ENCODE measurements around the gene ZNF648. TPM values are rescaled to one million over a fixed set of nuclear protein-coding genes. Genes with fewer than 3 reads are reported as not detected.

The ZNF648 gene
- total RNA-seq, 1 donor from 2014 or later, result not detected

DNA sequence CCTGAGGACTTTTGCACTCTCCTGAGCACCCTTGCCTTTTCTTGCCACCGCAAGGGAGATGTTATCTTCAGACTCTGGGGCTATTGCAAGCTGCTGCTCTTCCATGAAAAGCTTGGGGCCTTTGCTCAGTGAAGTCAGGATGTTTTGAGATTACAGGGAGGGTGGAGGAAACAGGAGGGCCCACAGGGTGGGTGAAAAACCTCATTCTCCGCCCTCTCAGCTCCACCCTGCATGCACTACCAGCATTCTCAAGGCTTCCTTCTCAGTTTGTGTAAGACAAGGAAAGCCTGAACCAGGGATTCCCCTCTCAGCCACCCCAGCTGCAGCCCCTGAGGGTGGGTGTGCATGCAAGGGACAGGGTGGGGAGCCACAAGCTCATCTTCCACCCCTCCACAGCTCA is 25.8 kb upstream of the ZNF648 start:
- peak; percentile 35 for DNase-seq (ENCODE audit: low spot score)
- Mint-ChIP-seq H3K9me3 (no peaks in the 10 kb centered on the region), H3K4me3 (ENCODE audit: low read depth) (no peak overlapping the region), H3K4me1 (ENCODE audit: low read depth) (peaks cover 44% of the 10 kb centered on the region), H3K27ac (peak overlapping the region; percentile 12), H3K36me3 (ENCODE audit: low read depth) (no peaks in the 10 kb centered on the region), H3K27me3 (ENCODE audit: low read depth) (peaks cover 3% of the 10 kb centered on the region)
- intact Hi-C loops (cut with micrococcal nuclease), result loop anchor here (5.0 to 10.0 kb wide), 4 partner anchors 510 to 700 kb away; partner anchors contain the start of gene NPL

- H3K27ac Mint-ChIP-seq, result peak overlapping the region; percentile 4
- DNase-seq (ENCODE audit: low spot score), result no peak
- H3K4me3 Mint-ChIP-seq (ENCODE audit: low read depth), result no peak overlapping the region
- H3K4me1 Mint-ChIP-seq (ENCODE audit: low read depth), result peaks cover 44% of the 10 kb centered on the region
- no peaks in the 10 kb centered on the region for H3K9me3 Mint-ChIP-seq
- no peaks in the 10 kb centered on the region for H3K27me3 Mint-ChIP-seq (ENCODE audit: low read depth)
- H3K36me3 Mint-ChIP-seq (ENCODE audit: low read depth), result no peaks in the 10 kb centered on the region
- intact Hi-C loops (cut with micrococcal nuclease), result loop anchor here (5.0 to 10.0 kb wide), 4 partner anchors 511 to 701 kb away; partner anchors contain the start of gene NPL
Observed at GRCh38 chr1:182086620-182087019, 25.1 kb upstream of the ZNF648 start.

GRCh38 chr1:182086136-182086535 is 24.6 kb upstream of the ZNF648 start:
- intact Hi-C loops (cut with micrococcal nuclease), result loop anchor here (5.0 to 10.0 kb wide), 4 partner anchors 511 to 701 kb away; partner anchors contain the start of gene NPL
- DNase-seq (ENCODE audit: low spot score), result no peak
- no peaks in the 10 kb centered on the region for H3K9me3 Mint-ChIP-seq
- no peaks in the 10 kb centered on the region for H3K27me3 Mint-ChIP-seq (ENCODE audit: low read depth)
- H3K36me3 Mint-ChIP-seq (ENCODE audit: low read depth), result no peaks in the 10 kb centered on the region
- H3K4me3 Mint-ChIP-seq (ENCODE audit: low read depth), result no peak overlapping the region
- no peak overlapping the region for H3K27ac Mint-ChIP-seq
- peaks cover 44% of the 10 kb centered on the region for H3K4me1 Mint-ChIP-seq (ENCODE audit: low read depth)

DNA sequence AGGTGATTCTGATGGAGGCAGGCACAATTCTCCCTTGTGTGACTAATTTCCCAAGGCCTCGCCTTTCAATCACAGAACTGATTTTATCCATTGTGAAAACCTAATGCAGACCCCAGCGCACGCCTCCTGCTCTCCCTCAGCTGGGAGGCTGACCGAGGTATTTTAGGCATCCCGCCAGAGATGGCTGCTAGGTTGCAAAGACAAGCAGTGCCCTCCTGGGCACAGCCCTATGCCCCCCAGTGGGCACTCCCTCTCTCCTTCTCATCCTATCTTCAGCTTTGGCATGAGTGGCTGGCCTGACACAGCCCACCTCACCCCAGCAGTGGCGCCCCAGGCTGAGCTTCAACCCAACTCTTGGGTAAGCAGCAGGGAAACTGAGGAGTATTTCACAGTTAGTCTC is 24.2 kb upstream of the ZNF648 start:
- Mint-ChIP-seq H3K4me3 (ENCODE audit: low read depth) (no peak overlapping the region), H3K36me3 (ENCODE audit: low read depth) (no peaks in the 10 kb centered on the region), H3K27ac (no peak overlapping the region), H3K27me3 (ENCODE audit: low read depth) (no peaks in the 10 kb centered on the region), H3K9me3 (no peaks in the 10 kb centered on the region), H3K4me1 (ENCODE audit: low read depth) (peaks cover 44% of the 10 kb centered on the region)
- intact Hi-C loops (cut with micrococcal nuclease), result loop anchor here (1.0 to 10.0 kb wide), 6 partner anchors 58 to 702 kb away; partner anchors contain the start of gene NPL
- DNase-seq (ENCODE audit: low spot score), result no peak

GRCh38 chr1:182084487-182085316 is 23.2 kb upstream of the ZNF648 start:
- Mint-ChIP-seq H3K4me1 (ENCODE audit: low read depth) (peaks cover 44% of the 10 kb centered on the region), H3K27me3 (ENCODE audit: low read depth) (no peaks in the 10 kb centered on the region), H3K4me3 (ENCODE audit: low read depth) (no peak overlapping the region), H3K9me3 (no peaks in the 10 kb centered on the region), H3K27ac (no peak overlapping the region), H3K36me3 (ENCODE audit: low read depth) (no peaks in the 10 kb centered on the region)
- intact Hi-C loops (cut with micrococcal nuclease), result loop anchor here (1.0 to 10.0 kb wide), 6 partner anchors 59 to 703 kb away; partner anchors contain the start of gene NPL
- peak; percentile 74 for DNase-seq (ENCODE audit: low spot score)

GRCh38 chr1:182083851-182084486 is 22.5 kb upstream of the ZNF648 start:
- no peaks in the 10 kb centered on the region for H3K36me3 Mint-ChIP-seq (ENCODE audit: low read depth)
- no peaks in the 10 kb centered on the region for H3K9me3 Mint-ChIP-seq
- no peak overlapping the region for H3K27ac Mint-ChIP-seq
- intact Hi-C loops (cut with micrococcal nuclease), result loop anchor here (10.0 kb wide), 1 partner anchor 609 kb away; no protein-coding TSS in a partner anchor
- peaks cover 37% of the 10 kb centered on the region for H3K4me1 Mint-ChIP-seq (ENCODE audit: low read depth)
- no peaks in the 10 kb centered on the region for H3K27me3 Mint-ChIP-seq (ENCODE audit: low read depth)
- no peak overlapping the region for H3K4me3 Mint-ChIP-seq (ENCODE audit: low read depth)
- DNase-seq (ENCODE audit: low spot score), result no peak

- no peaks in the 10 kb centered on the region for H3K27me3 Mint-ChIP-seq (ENCODE audit: low read depth)
- H3K27ac Mint-ChIP-seq, result no peak overlapping the region
- peaks cover 12% of the 10 kb centered on the region for H3K4me1 Mint-ChIP-seq (ENCODE audit: low read depth)
- DNase-seq (ENCODE audit: low spot score), result no peak
- H3K4me3 Mint-ChIP-seq (ENCODE audit: low read depth), result no peak overlapping the region
- no peaks in the 10 kb centered on the region for H3K9me3 Mint-ChIP-seq
- intact Hi-C loops (cut with micrococcal nuclease), result loop anchor here (10.0 kb wide), 1 partner anchor 606 kb away; no protein-coding TSS in a partner anchor
- H3K36me3 Mint-ChIP-seq (ENCODE audit: low read depth), result no peaks in the 10 kb centered on the region
Observed at GRCh38 chr1:182080955-182081582, 19.6 kb upstream of the ZNF648 start.

GRCh38 chr1:182080040-182080439 is 18.5 kb upstream of the ZNF648 start:
- DNase-seq (ENCODE audit: low spot score), result no peak
- no peaks in the 10 kb centered on the region for H3K27me3 Mint-ChIP-seq (ENCODE audit: low read depth)
- H3K27ac Mint-ChIP-seq, result no peak overlapping the region
- no peaks in the 10 kb centered on the region for H3K36me3 Mint-ChIP-seq (ENCODE audit: low read depth)
- intact Hi-C loops (cut with micrococcal nuclease), result loop anchor here (10.0 kb wide), 1 partner anchor 605 kb away; no protein-coding TSS in a partner anchor
- no peaks in the 10 kb centered on the region for H3K9me3 Mint-ChIP-seq
- peaks cover 7% of the 10 kb centered on the region for H3K4me1 Mint-ChIP-seq (ENCODE audit: low read depth)
- no peak overlapping the region for H3K4me3 Mint-ChIP-seq (ENCODE audit: low read depth)

DNA sequence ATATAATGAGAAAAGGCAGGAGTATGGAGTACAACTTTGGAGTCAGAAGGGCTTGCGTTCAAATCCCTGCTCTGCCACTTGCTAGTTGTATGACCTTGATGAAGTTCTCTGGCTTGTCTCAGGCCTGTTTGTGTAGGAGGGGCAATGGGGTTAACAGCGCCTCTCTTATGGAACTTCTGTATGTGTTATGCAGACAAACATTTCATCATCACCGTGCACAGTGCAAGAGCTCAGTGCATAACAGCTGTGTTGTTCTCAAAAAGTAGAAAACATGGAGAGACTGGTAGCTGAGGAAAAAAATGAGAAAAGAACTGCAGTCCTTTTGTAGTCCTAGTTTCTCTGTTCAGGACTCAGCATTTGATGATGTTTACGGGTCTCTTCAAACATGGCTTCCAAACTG is 10.4 kb upstream of the ZNF648 start:
- Mint-ChIP-seq H3K4me1 (ENCODE audit: low read depth) (peaks cover 2% of the 10 kb centered on the region), H3K27me3 (ENCODE audit: low read depth) (peaks cover 12% of the 10 kb centered on the region), H3K36me3 (ENCODE audit: low read depth) (no peaks in the 10 kb centered on the region), H3K4me3 (ENCODE audit: low read depth) (no peak overlapping the region), H3K27ac (no peak overlapping the region), H3K9me3 (no peaks in the 10 kb centered on the region)
- no peak for DNase-seq (ENCODE audit: low spot score)
- intact Hi-C loops (cut with micrococcal nuclease), result no loop called here

- Mint-ChIP-seq H3K27me3 (ENCODE audit: low read depth) (peaks cover 14% of the 10 kb centered on the region), H3K4me3 (ENCODE audit: low read depth) (no peak overlapping the region), H3K9me3 (no peaks in the 10 kb centered on the region), H3K4me1 (ENCODE audit: low read depth) (peaks cover 2% of the 10 kb centered on the region), H3K36me3 (ENCODE audit: low read depth) (no peaks in the 10 kb centered on the region), H3K27ac (no peak overlapping the region)
- DNase-seq (ENCODE audit: low spot score), result no peak
- intact Hi-C loops (cut with micrococcal nuclease), result no loop called here
Observed at GRCh38 chr1:182069028-182069466, 7.5 kb upstream of the ZNF648 start.

GRCh38 chr1:182066934-182067333 is 5.4 kb upstream of the ZNF648 start:
- peaks cover 16% of the 10 kb centered on the region for H3K27me3 Mint-ChIP-seq (ENCODE audit: low read depth)
- no peak overlapping the region for H3K4me3 Mint-ChIP-seq (ENCODE audit: low read depth)
- no peaks in the 10 kb centered on the region for H3K9me3 Mint-ChIP-seq
- no peak for DNase-seq (ENCODE audit: low spot score)
- H3K4me1 Mint-ChIP-seq (ENCODE audit: low read depth), result peaks cover 2% of the 10 kb centered on the region
- no peaks in the 10 kb centered on the region for H3K36me3 Mint-ChIP-seq (ENCODE audit: low read depth)
- no peak overlapping the region for H3K27ac Mint-ChIP-seq
- intact Hi-C loops (cut with micrococcal nuclease), result no loop called here

GRCh38 chr1:182065126-182065845 is 3.8 kb upstream of the ZNF648 start:
- H3K9me3 Mint-ChIP-seq, result no peaks in the 10 kb centered on the region
- H3K27me3 Mint-ChIP-seq (ENCODE audit: low read depth), result peaks cover 31% of the 10 kb centered on the region
- H3K4me1 Mint-ChIP-seq (ENCODE audit: low read depth), result peaks cover 2% of the 10 kb centered on the region
- no peak for DNase-seq (ENCODE audit: low spot score)
- intact Hi-C loops (cut with micrococcal nuclease), result no loop called here
- H3K4me3 Mint-ChIP-seq (ENCODE audit: low read depth), result no peak overlapping the region
- no peak overlapping the region for H3K27ac Mint-ChIP-seq
- H3K36me3 Mint-ChIP-seq (ENCODE audit: low read depth), result no peaks in the 10 kb centered on the region

Data from activated T-helper 2 cell treated with anti-CD3 and anti-CD28 coated beads, Interferon-gamma antibody, Interleukin-2, Interleukin-4, amounts not matched to agents 10 μg/mL and 5 μg/mL and 100 μg/mL, durations not matched to agents 14 hours and 24 hours and 36 hours (primary cell).